ENCODE measurements around the gene NR0B1.

DNA sequence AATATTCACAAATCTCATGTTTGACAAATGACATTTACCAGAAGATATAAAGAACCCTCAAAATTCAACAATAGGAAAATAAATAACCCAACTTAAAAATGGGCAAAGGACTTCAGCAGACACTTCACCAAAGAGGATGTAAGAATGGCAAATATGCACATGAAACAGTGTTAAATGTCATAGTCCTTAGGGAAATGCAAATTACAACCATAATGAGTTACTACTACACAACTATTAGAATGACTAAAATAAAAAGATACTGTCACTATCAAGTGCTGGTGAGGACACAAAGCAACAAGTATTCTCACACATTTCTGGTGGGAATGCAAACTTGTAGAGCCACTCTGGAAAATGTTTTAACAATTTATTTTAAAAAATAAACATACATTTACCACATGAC lies 40.8 kb upstream of the NR0B1 start:
- TF ChIP-seq, protein P1, sequence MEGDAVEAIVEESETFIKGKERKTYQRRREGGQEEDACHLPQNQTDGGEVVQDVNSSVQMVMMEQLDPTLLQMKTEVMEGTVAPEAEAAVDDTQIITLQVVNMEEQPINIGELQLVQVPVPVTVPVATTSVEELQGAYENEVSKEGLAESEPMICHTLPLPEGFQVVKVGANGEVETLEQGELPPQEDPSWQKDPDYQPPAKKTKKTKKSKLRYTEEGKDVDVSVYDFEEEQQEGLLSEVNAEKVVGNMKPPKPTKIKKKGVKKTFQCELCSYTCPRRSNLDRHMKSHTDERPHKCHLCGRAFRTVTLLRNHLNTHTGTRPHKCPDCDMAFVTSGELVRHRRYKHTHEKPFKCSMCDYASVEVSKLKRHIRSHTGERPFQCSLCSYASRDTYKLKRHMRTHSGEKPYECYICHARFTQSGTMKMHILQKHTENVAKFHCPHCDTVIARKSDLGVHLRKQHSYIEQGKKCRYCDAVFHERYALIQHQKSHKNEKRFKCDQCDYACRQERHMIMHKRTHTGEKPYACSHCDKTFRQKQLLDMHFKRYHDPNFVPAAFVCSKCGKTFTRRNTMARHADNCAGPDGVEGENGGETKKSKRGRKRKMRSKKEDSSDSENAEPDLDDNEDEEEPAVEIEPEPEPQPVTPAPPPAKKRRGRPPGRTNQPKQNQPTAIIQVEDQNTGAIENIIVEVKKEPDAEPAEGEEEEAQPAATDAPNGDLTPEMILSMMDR (IDR thresholded peaks at IDR 0.05) = no peak
- no peak for TF ChIP-seq POLR2A (IDR thresholded peaks at IDR 0.05)

Data from vagina (tissue), 2 donors.